Trophoblast cell (in vitro differentiated cells and primary cell): Measurements from ENCODE around the gene HSD3B2.

Experiments used
- DNase-seq, 2 donors: peaks; one replicate each; pipeline ENCODE4 v3.0.0-alpha.2; 2016
- H2AFZ ChIP-seq: 2 replicates; pipeline ENCODE4 v1.6.1; 2013; ENCODE audit warnings: low read length, moderate library complexity, mild to moderate bottlenecking; ENCODE audit not compliant: insufficient read depth, poor library complexity
- H2AK5ac ChIP-seq: 2 replicates; pipeline ENCODE4 v1.6.1; 2013; ENCODE audit warnings: mild to moderate bottlenecking, low read length
- H2BK120ac ChIP-seq: 2 replicates; pipeline ENCODE4 v1.6.1; 2013; ENCODE audit warnings: low read length, mild to moderate bottlenecking, moderate library complexity; ENCODE audit not compliant: insufficient read depth, poor library complexity
- H2BK12ac ChIP-seq: 2 replicates; pipeline ENCODE4 v1.6.1; 2013; ENCODE audit warnings: mild to moderate bottlenecking, low read length, moderate library complexity
- H2BK5ac ChIP-seq: 2 replicates; pipeline ENCODE4 v1.6.1; 2013; ENCODE audit warnings: low read length, low read depth, moderate library complexity, mild to moderate bottlenecking; ENCODE audit not compliant: poor library complexity
- H3K14ac ChIP-seq: 2 replicates; pipeline ENCODE4 v1.6.1; 2013; ENCODE audit warnings: mild to moderate bottlenecking, low read length
- H3K18ac ChIP-seq: 2 replicates; pipeline ENCODE4 v1.6.1; 2013; ENCODE audit warnings: mild to moderate bottlenecking, low read length
- H3K23ac ChIP-seq: 2 replicates; pipeline ENCODE4 v1.6.1; 2013; ENCODE audit warnings: low read length
- H3K27ac ChIP-seq: 2 replicates; pipeline ENCODE4 v1.5.1; 2013; ENCODE audit warnings: low read depth, mild to moderate bottlenecking, inconsistent platforms, low read length, moderate library complexity
- H3K27me3 ChIP-seq: 2 replicates; pipeline ENCODE4 v1.6.1; 2013; ENCODE audit warnings: inconsistent platforms, mild to moderate bottlenecking, low read length, moderate library complexity; ENCODE audit not compliant: insufficient read depth
- H3K36me3 ChIP-seq, 2 experiments: 1 replicate in 1 of 2; 2 replicates in 1 of 2; pipeline ENCODE4 v1.6.1; 2013; ENCODE audit warnings: low read length in 2 of 2, mild to moderate bottlenecking in 2 of 2, moderate library complexity in 1 of 2; ENCODE audit not compliant: insufficient read depth in 2 of 2, control insufficient read depth in 1 of 2
- H3K4ac ChIP-seq: 2 replicates; pipeline ENCODE4 v1.6.1; 2013; ENCODE audit warnings: low read depth, mild to moderate bottlenecking, low read length, moderate library complexity
- H3K4me1 ChIP-seq, 2 experiments: 1 replicate in 1 of 2; 2 replicates in 1 of 2; pipeline ENCODE4 v1.6.1; 2013; ENCODE audit warnings: low read length in 2 of 2, mild to moderate bottlenecking in 2 of 2, moderate library complexity in 1 of 2; ENCODE audit not compliant: insufficient read depth in 2 of 2, control insufficient read depth in 1 of 2
- H3K4me2 ChIP-seq: 2 replicates; pipeline ENCODE4 v1.6.1; 2013; ENCODE audit warnings: inconsistent platforms, mild to moderate bottlenecking, low read length, moderate library complexity
- H3K4me3 ChIP-seq: 2 replicates; pipeline ENCODE4 v1.5.1; 2013; ENCODE audit warnings: mild to moderate bottlenecking, low read depth, low read length, inconsistent platforms
- H3K79me1 ChIP-seq: one replicate; pipeline ENCODE4 v1.6.1; 2013; ENCODE audit warnings: low read length
- H3K79me2 ChIP-seq: 2 replicates; pipeline ENCODE4 v1.6.1; 2013; ENCODE audit warnings: low read length, mild to moderate bottlenecking; ENCODE audit not compliant: control insufficient read depth, insufficient read depth, poor library complexity
- H3K9ac ChIP-seq: 2 replicates; pipeline ENCODE4 v1.6.1; 2013; ENCODE audit warnings: mild to moderate bottlenecking, low read length
- H3K9me3 ChIP-seq: 2 replicates; pipeline ENCODE4 v1.6.1; 2013; ENCODE audit warnings: low read depth, mild to moderate bottlenecking, control low read depth, inconsistent platforms, low read length; ENCODE audit not compliant: insufficient read depth
- H4K12ac ChIP-seq: 2 replicates; pipeline ENCODE4 v1.6.1; 2013; ENCODE audit warnings: low read depth, mild to moderate bottlenecking, low read length, moderate library complexity
- H4K8ac ChIP-seq: 2 replicates; pipeline ENCODE4 v1.6.1; 2013; ENCODE audit warnings: low read depth, mild to moderate bottlenecking, low read length, moderate library complexity
- H4K91ac ChIP-seq: one replicate; pipeline ENCODE4 v1.6.1; 2013; ENCODE audit warnings: low read depth, mild to moderate bottlenecking, low read length, moderate library complexity
- WGBS: extraction: QIAGEN DNeasy Blood & Tissue Kit; methylation state at CpG from one replicate; pipeline ENCODE4 v1.1.7; 2013; ENCODE audit warnings: missing lambda C conversion rate; ENCODE audit not compliant: insufficient read length, insufficient coverage; ENCODE audit errors: extremely low coverage; 5-methylcytosine and 5-hydroxymethylcytosine counted together

The HSD3B2 gene

DNA sequence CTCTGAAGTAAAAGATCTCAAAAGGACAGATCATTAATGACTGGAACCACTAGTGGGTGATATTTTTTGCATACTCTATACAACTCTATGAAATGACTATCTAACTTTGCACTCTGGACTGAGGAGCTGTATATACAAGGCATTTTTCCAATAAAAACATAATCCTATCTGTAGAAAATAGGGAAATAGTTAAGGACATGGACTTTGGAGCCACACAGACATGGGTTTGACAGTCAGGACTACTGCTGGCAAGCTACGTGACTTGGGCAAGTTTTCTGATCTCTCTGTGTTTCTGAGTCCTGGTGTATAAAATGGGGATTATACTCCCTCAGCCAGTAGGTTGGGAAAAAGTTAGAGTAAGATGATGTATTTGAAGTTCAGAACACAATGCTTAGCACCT, 20.9 kb upstream of the HSD3B2 start:
- Histone ChIP-seq H4K12ac (no peak overlapping the region), H3K79me1 (no peaks in the 10 kb centered on the region), H3K23ac (no peak overlapping the region), H3K27me3 (no peaks in the 10 kb centered on the region), H3K4me2 (no peak overlapping the region), H2AFZ (no peak overlapping the region), H3K9ac (no peak overlapping the region), H2BK5ac (no peak overlapping the region), H3K79me2 (no peaks in the 10 kb centered on the region), H3K4ac (no peak overlapping the region), H2BK12ac (no peak overlapping the region), H4K8ac (no peak overlapping the region), H3K14ac (no peak overlapping the region), H3K27ac (no peak overlapping the region), H3K4me1 (no peaks in the 10 kb centered on the region), H2AK5ac (no peak overlapping the region), H3K18ac (no peak overlapping the region), H2BK120ac (no peak overlapping the region), H4K91ac (no peak overlapping the region), H3K9me3 (no peaks in the 10 kb centered on the region), H3K36me3 (no peaks in the 10 kb centered on the region), H3K4me3 (no peak overlapping the region)
- no peak for DNase-seq
- WGBS, result no CpG with 5 or more reads among the region's 1 CpG

DNA sequence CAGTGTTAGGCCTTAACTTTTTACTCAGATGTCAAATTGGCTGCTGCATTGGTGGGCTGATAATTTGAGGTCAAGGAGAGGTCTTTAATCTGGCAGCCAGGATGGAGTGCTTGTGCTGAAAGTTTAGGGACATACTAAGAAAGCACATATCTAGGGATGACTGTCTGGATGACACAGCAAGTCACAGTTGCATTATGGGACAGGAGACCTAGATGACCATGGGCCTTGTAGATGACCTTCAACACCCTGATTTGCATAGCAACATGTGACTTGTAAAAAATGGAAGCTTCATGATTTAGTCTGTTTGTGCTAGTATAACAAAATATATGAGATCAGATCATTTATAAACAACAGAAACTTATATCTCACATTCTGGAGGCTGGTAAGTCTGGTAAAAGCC, 18.0 kb upstream of the HSD3B2 start:
- H3K27me3 ChIP-seq, result no peaks in the 10 kb centered on the region
- H2AFZ ChIP-seq, result no peak overlapping the region
- no peak overlapping the region for H4K91ac ChIP-seq
- no peak overlapping the region for H2BK5ac ChIP-seq
- no peak overlapping the region for H3K27ac ChIP-seq
- no peak overlapping the region for H3K4ac ChIP-seq
- H2BK120ac ChIP-seq, result no peak overlapping the region
- H3K79me2 ChIP-seq, result no peaks in the 10 kb centered on the region
- H3K4me3 ChIP-seq, result no peak overlapping the region
- H3K9ac ChIP-seq, result no peak overlapping the region
- H3K9me3 ChIP-seq, result no peaks in the 10 kb centered on the region
- H3K23ac ChIP-seq, result no peak overlapping the region
- no peak overlapping the region for H4K12ac ChIP-seq
- H3K14ac ChIP-seq, result no peak overlapping the region
- H2BK12ac ChIP-seq, result no peak overlapping the region
- no peaks in the 10 kb centered on the region for H3K4me1 ChIP-seq
- H2AK5ac ChIP-seq, result no peak overlapping the region
- H4K8ac ChIP-seq, result no peak overlapping the region
- no peak for DNase-seq
- no peaks in the 10 kb centered on the region for H3K36me3 ChIP-seq
- no peaks in the 10 kb centered on the region for H3K79me1 ChIP-seq
- no peak overlapping the region for H3K18ac ChIP-seq
- no peak overlapping the region for H3K4me2 ChIP-seq

DNA sequence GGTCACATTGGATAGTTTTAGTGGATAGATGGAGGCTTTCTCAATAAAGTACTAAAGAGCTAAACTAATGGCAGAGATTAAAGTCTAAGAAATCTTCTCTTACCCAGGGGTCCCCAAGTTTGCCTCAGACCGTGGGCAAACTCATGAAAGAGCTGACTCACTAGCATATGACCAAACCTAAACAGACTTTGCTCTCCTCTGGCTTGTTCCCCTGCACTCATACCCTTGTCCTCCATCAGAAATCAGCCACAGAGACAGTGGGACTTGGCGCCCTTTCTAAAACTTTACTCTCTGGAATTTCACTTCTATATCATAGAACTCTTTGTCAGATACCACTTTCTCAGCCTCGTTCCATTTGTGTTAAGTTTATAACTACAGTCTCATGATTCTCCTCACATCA, 17.0 kb upstream of the HSD3B2 start:
- Histone ChIP-seq H2AK5ac (no peak overlapping the region), H3K36me3 (no peaks in the 10 kb centered on the region), H4K8ac (no peak overlapping the region), H4K91ac (no peak overlapping the region), H3K23ac (no peak overlapping the region), H3K4me2 (no peak overlapping the region), H3K18ac (no peak overlapping the region), H3K9ac (no peak overlapping the region), H3K4me1 (no peaks in the 10 kb centered on the region), H3K79me1 (no peaks in the 10 kb centered on the region), H3K79me2 (no peaks in the 10 kb centered on the region), H2BK5ac (no peak overlapping the region), H3K14ac (no peak overlapping the region), H2BK120ac (no peak overlapping the region), H4K12ac (no peak overlapping the region), H3K9me3 (no peaks in the 10 kb centered on the region), H3K4ac (no peak overlapping the region), H2BK12ac (no peak overlapping the region), H3K4me3 (no peak overlapping the region), H2AFZ (no peak overlapping the region), H3K27me3 (no peaks in the 10 kb centered on the region), H3K27ac (no peak overlapping the region)
- DNase-seq, result no peak
- WGBS, result no CpG with 5 or more reads among the region's 3 CpGs

DNA sequence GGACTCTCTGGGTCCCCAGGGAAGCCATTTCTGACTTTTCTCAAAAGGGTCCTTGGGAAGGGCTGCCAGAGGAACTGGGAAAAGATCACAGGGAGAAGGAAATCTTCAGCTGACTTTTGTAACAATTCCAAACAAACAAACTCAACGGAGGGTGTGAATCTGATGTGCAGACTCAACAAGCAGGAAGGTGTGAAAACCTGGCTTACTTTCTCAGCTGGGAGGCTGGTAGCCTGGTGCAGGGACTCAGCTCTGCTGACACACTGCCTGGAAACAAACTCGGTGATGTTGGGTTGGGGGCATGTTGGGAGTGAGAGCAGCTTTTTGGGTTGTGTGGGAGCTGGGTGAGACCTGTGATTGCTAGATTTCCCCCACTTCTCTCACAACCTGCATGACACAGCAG, 10.2 kb upstream of the HSD3B2 start:
- Histone ChIP-seq H4K12ac (no peak overlapping the region), H3K14ac (no peak overlapping the region), H3K4me1 (no peaks in the 10 kb centered on the region), H3K18ac (no peak overlapping the region), H2AFZ (no peak overlapping the region), H3K79me1 (no peaks in the 10 kb centered on the region), H2BK5ac (no peak overlapping the region), H3K36me3 (no peaks in the 10 kb centered on the region), H2BK120ac (no peak overlapping the region), H3K4me3 (no peak overlapping the region), H3K4ac (no peak overlapping the region), H2AK5ac (no peak overlapping the region), H2BK12ac (no peak overlapping the region), H3K9ac (no peak overlapping the region), H4K8ac (no peak overlapping the region), H3K23ac (no peak overlapping the region), H3K9me3 (no peaks in the 10 kb centered on the region), H3K79me2 (no peaks in the 10 kb centered on the region), H4K91ac (no peak overlapping the region), H3K4me2 (no peak overlapping the region), H3K27me3 (no peaks in the 10 kb centered on the region), H3K27ac (no peak overlapping the region)
- DNase-seq, result no peak
- no CpG with 5 or more reads among the region's 2 CpGs for WGBS

DNA sequence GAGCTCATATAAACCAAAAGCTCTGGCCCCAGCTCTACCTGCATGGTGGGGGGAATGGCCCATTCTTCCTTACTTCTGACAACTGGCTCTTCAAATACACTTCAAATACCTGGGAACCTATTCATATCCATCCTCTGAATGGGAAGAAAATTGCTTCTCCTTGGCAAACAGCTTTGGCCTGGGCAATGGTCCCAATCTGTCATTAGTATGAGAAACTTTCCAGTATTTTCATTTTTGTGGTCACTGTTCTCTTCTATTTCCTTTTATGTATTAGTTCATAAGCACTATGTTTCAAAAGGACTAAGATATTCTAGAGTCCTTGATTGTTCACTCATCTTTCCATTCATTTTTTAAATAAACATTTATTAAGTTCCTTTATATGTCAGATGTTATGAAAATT, 5.2 kb upstream of the HSD3B2 start:
- H4K8ac ChIP-seq, result no peak overlapping the region
- no peak overlapping the region for H3K18ac ChIP-seq
- no peak overlapping the region for H2BK12ac ChIP-seq
- no peaks in the 10 kb centered on the region for H3K9me3 ChIP-seq
- no peak overlapping the region for H2AK5ac ChIP-seq
- no peak for DNase-seq
- no peaks in the 10 kb centered on the region for H3K4me1 ChIP-seq
- H2AFZ ChIP-seq, result no peak overlapping the region
- no peak overlapping the region for H2BK5ac ChIP-seq
- H3K4ac ChIP-seq, result no peak overlapping the region
- no peak overlapping the region for H4K91ac ChIP-seq
- no peaks in the 10 kb centered on the region for H3K79me1 ChIP-seq
- H3K79me2 ChIP-seq, result no peaks in the 10 kb centered on the region
- H3K23ac ChIP-seq, result no peak overlapping the region
- H3K27me3 ChIP-seq, result no peaks in the 10 kb centered on the region
- H2BK120ac ChIP-seq, result no peak overlapping the region
- no peak overlapping the region for H3K9ac ChIP-seq
- H3K4me3 ChIP-seq, result no peak overlapping the region
- H3K4me2 ChIP-seq, result no peak overlapping the region
- H3K14ac ChIP-seq, result no peak overlapping the region
- H3K27ac ChIP-seq, result no peak overlapping the region
- no peak overlapping the region for H4K12ac ChIP-seq
- H3K36me3 ChIP-seq, result no peaks in the 10 kb centered on the region
